HG03064 (cell line): Measurements from ENCODE around the gene SYCE1.
"Not testable (repeated sequence)": the region's sequence is repeated elsewhere in the genome, so short reads cannot be mapped to it uniquely, and the experiment has no call there.

ENCODE experiments used
- ATAC-seq: cut with Tn5 transposase; IDR thresholded peaks from one replicate; pipeline ENCODE4 v1.9.1; 2021; ENCODE audit warnings: low read depth; ENCODE audit not compliant: unreplicated experiment

The SYCE1 gene

GRCh38 chr10:133518517-133518916 lies 46.9 kb downstream of the SYCE1 start:
- ATAC-seq, result not testable (repeated sequence)

GRCh38 chr10:133516057-133516456 lies 49.3 kb downstream of the SYCE1 start:
- no peak for ATAC-seq

- no peak for ATAC-seq
These were observed 49.9 kb downstream of the SYCE1 start for GRCh38 chr10:133515471-133515870.

GRCh38 chr10:133511907-133512528 lies 53.4 kb downstream of the SYCE1 start:
- no peak for ATAC-seq

- no peak for ATAC-seq
These were observed 54.0 kb downstream of the SYCE1 start for GRCh38 chr10:133511408-133511807.

GRCh38 chr10:133509700-133510099 lies 55.7 kb downstream of the SYCE1 start:
- no peak for ATAC-seq
